Neural progenitor cell (in vitro differentiated cells): ENCODE results near the gene SCN9A.

Source experiments
- CTCF ChIP-seq: fragments of 200-600 bp; sonication (generic); IDR thresholded peaks from 2 replicates; pipeline ENCODE4 v1.5.1; 2017; ENCODE audit warnings: antibody characterized with exemption, mild to moderate bottlenecking
- EZH2 ChIP-seq: fragments of 200-600 bp; sonication (generic); IDR thresholded peaks from 2 replicates; pipeline ENCODE4 v1.6.1; 2017; ENCODE audit warnings: antibody characterized with exemption, mild to moderate bottlenecking, moderate library complexity

- TF ChIP-seq CTCF (no peak), EZH2 (no peak)
Measured at GRCh38 chr2:166373951-166374350, 1.8 kb downstream of the SCN9A start.
